Caco-2 (cell line): Measurements from ENCODE around the gene ZNF280C. TPM values are rescaled to one million over a fixed set of nuclear protein-coding genes. Genes with fewer than 3 reads are reported as not detected.

Experiments used
- BruUV-seq: library from RNA; stranded (reverse); fragments of 400-500 nt; replicated peaks from 2 replicates; lab custom pipeline; 2021; lab: Mats Ljungman, UMichigan
- CTCF ChIA-PET: fragments of 300-600 bp; sonication (Branson Sonifier 250); formaldehyde crosslinking; loops from one replicate; lab custom pipeline; 2022; ENCODE audit warnings: antibody characterized with exemption; lab: Charles Lee
- POLR2A ChIA-PET: fragments of 300-600 bp; sonication (Branson Sonifier 250); formaldehyde crosslinking; loops from one replicate; lab custom pipeline; 2022; ENCODE audit warnings: antibody characterized with exemption; lab: Charles Lee
- DNase-seq, 2 experiments: peaks; one replicate each; pipeline versions ENCODE4 v3.0.0 to v3.0.0-alpha.2; 2020 to 2022
- H3K27me3 ChIP-seq: replicated peaks from 2 replicates; pipeline ENCODE4 v1.6.0; 2011; ENCODE audit warnings: low read length; ENCODE audit not compliant: control insufficient read depth, insufficient read depth
- H3K36me3 ChIP-seq: 2 replicates; pipeline ENCODE4 v1.5.1; 2011; ENCODE audit warnings: low read length; ENCODE audit not compliant: control insufficient read depth, insufficient read depth
- H3K4me1 ChIP-seq: fragments of 250-450 bp; sonication (Bioruptor Pico); 2 replicates; pipeline ENCODE4 v1.5.1; 2020; ENCODE audit warnings: mild to moderate bottlenecking
- H3K4me3 ChIP-seq: 2 replicates; pipeline ENCODE4 v1.5.1; 2011; ENCODE audit warnings: low read depth, mild to moderate bottlenecking, control low read depth, low read length
- H3K9me3 ChIP-seq: fragments of 250-450 bp; sonication (Bioruptor Pico); 2 replicates; pipeline ENCODE4 v1.5.1; 2020; ENCODE audit warnings: mild to moderate bottlenecking, moderate library complexity
- H3K27ac Mint-ChIP-seq: one replicate; pipeline ENCODE4 v1.8.0; 2022; ENCODE audit warnings: mixed read lengths; ENCODE audit not compliant: unreplicated experiment
- H3K27me3 Mint-ChIP-seq: one replicate; pipeline ENCODE4 v1.8.0; 2022; ENCODE audit warnings: mixed read lengths; ENCODE audit not compliant: insufficient read depth, unreplicated experiment
- H3K36me3 Mint-ChIP-seq: one replicate; pipeline ENCODE4 v1.8.0; 2022; ENCODE audit warnings: mild to moderate bottlenecking, mixed read lengths; ENCODE audit not compliant: insufficient read depth, unreplicated experiment
- H3K4me1 Mint-ChIP-seq: one replicate; pipeline ENCODE4 v1.8.0; 2022; ENCODE audit warnings: low read depth, mixed read lengths; ENCODE audit not compliant: unreplicated experiment
- H3K4me3 Mint-ChIP-seq: one replicate; pipeline ENCODE4 v1.8.0; 2022; ENCODE audit warnings: mild to moderate bottlenecking, moderate library complexity, mixed read lengths; ENCODE audit not compliant: unreplicated experiment
- H3K9me3 Mint-ChIP-seq: one replicate; pipeline ENCODE4 v1.8.0; 2022; ENCODE audit warnings: mixed read lengths; ENCODE audit not compliant: unreplicated experiment
- CTCF ChIP-seq, 2 experiments: fragments of 200-600 bp in 1 of 2; IDR thresholded peaks; 1 replicate in 1 of 2; 2 replicates in 1 of 2; pipeline versions ENCODE4 v1.5.1 to v1.8.0; 2011 to 2022; ENCODE audit warnings: antibody characterized with exemption in 1 of 2, control low read depth in 1 of 2, inconsistent platforms in 1 of 2, low read depth in 1 of 2, low read length in 1 of 2, mild to moderate bottlenecking in 1 of 2, moderate library complexity in 1 of 2; ENCODE audit not compliant: insufficient read depth in 1 of 2, severe bottlenecking in 1 of 2, unreplicated experiment in 1 of 2
- intact Hi-C: fragments of 100-400 bp; cut with micrococcal nuclease; formaldehyde crosslinking; loops from one replicate; pipeline ENCODE4 v1.10.0; 2022; ENCODE audit not compliant: unreplicated experiment
- total RNA-seq: library from RNA; stranded (reverse); gene quantifications from 2 replicates; pipeline ENCODE4 v1.2.3, GENCODE V29; 2022

Gene ZNF280C
- total RNA-seq, 1 experiment from 2014 or later, result 6.4 TPM

- Histone ChIP-seq H3K36me3 (no peaks in the 10 kb centered on the region), H3K27me3 (no peaks in the 10 kb centered on the region), H3K4me3 (peak within 1 kb of the TSS; percentile 81), H3K4me1 (no peaks in the 10 kb centered on the region), H3K9me3 (no peaks in the 10 kb centered on the region)
- no peaks in the 10 kb centered on the region for H3K27me3 Mint-ChIP-seq
- BruUV-seq, result no TSS peak
- intact Hi-C loops, result loop anchor here (5.0 kb wide), 1 partner anchor 101 kb away; the partner anchor contains the start of gene ZNF280C
- POLR2A ChIA-PET, result interaction anchor here (0.9 to 1.2 kb wide), 3 partner anchors 94 to 260 kb away, joined by 3 to 6 read pairs (median 5); partner anchors contain the start of genes SLC25A14 and UTP14A
- DNase-seq, result peak; percentile 92 to 94
- TF ChIP-seq CTCF (IDR thresholded peaks at IDR 0.05; ENCODE audit: insufficient read depth in 1 of 2, low read depth in 1 of 2, low read length in 1 of 2, severe bottlenecking in 1 of 2, unreplicated experiment in 1 of 2), result no peak
- H3K27ac Mint-ChIP-seq, result peak within 1 kb of the TSS; percentile 95
- H3K4me3 Mint-ChIP-seq, result peak within 1 kb of the TSS; percentile 88
- H3K9me3 Mint-ChIP-seq, result no peaks in the 10 kb centered on the region
- H3K36me3 Mint-ChIP-seq, result peaks cover 22% of the 10 kb centered on the region
- H3K4me1 Mint-ChIP-seq, result no peaks in the 10 kb centered on the region
- CTCF ChIA-PET, result interaction anchor here (0.6 kb wide), 2 partner anchors 26 to 53 kb away, joined by 3 to 4 read pairs; no protein-coding TSS in a partner anchor
Observed at GRCh38 chrX:130165703-130166502, 102.8 kb downstream of the ZNF280C start, which contains the start of gene AIFM1. AIFM1 (minus strand) TSS chrX:130165841; CDS start chrX:130165656, 185 bp downstream.

GRCh38 chrX:130165181-130165702, 103.5 kb downstream of the ZNF280C start:
- H3K4me3 ChIP-seq, result peak overlapping the region; percentile 81
- H3K27me3 ChIP-seq, result no peaks in the 10 kb centered on the region
- peak overlapping the region; percentile 95 for H3K27ac Mint-ChIP-seq
- TF ChIP-seq CTCF (IDR thresholded peaks at IDR 0.05; ENCODE audit: insufficient read depth in 1 of 2, low read depth in 1 of 2, low read length in 1 of 2, severe bottlenecking in 1 of 2, unreplicated experiment in 1 of 2), result no peak
- no peaks in the 10 kb centered on the region for H3K36me3 ChIP-seq
- intact Hi-C loops, result loop anchor here (5.0 kb wide), 1 partner anchor 102 kb away; the partner anchor contains the start of gene ZNF280C
- ChIA-PET POLR2A (interaction anchor here (0.9 to 1.2 kb wide), 3 partner anchors 93 to 259 kb away, joined by 3 to 6 read pairs (median 5); partner anchors contain the start of genes SLC25A14 and UTP14A), CTCF (interaction anchor here (0.6 kb wide), 1 partner anchor 27 kb away, joined by 3 read pairs; no protein-coding TSS in a partner anchor)
- H3K9me3 Mint-ChIP-seq, result no peaks in the 10 kb centered on the region
- no peaks in the 10 kb centered on the region for H3K27me3 Mint-ChIP-seq
- H3K36me3 Mint-ChIP-seq, result peaks cover 22% of the 10 kb centered on the region
- no peaks in the 10 kb centered on the region for H3K9me3 ChIP-seq
- no peaks in the 10 kb centered on the region for H3K4me1 Mint-ChIP-seq
- DNase-seq, result no peak
- BruUV-seq, result TSS peak; percentile 70
- no peaks in the 10 kb centered on the region for H3K4me1 ChIP-seq
- H3K4me3 Mint-ChIP-seq, result peak overlapping the region; percentile 88

GRCh38 chrX:130163398-130163797, 105.3 kb downstream of the ZNF280C start:
- BruUV-seq, result no TSS peak
- H3K36me3 Mint-ChIP-seq, result peaks cover 22% of the 10 kb centered on the region
- ChIA-PET CTCF (no interaction called here), POLR2A (no interaction called here)
- no peaks in the 10 kb centered on the region for H3K27me3 ChIP-seq
- DNase-seq, result no peak
- no peaks in the 10 kb centered on the region for H3K36me3 ChIP-seq
- TF ChIP-seq CTCF (IDR thresholded peaks at IDR 0.05; ENCODE audit: insufficient read depth in 1 of 2, low read depth in 1 of 2, low read length in 1 of 2, severe bottlenecking in 1 of 2, unreplicated experiment in 1 of 2), result no peak
- no peaks in the 10 kb centered on the region for H3K27me3 Mint-ChIP-seq
- no peaks in the 10 kb centered on the region for H3K4me1 ChIP-seq
- no peaks in the 10 kb centered on the region for H3K9me3 Mint-ChIP-seq
- no peaks in the 10 kb centered on the region for H3K4me1 Mint-ChIP-seq
- H3K4me3 ChIP-seq, result no peak overlapping the region
- no peak overlapping the region for H3K27ac Mint-ChIP-seq
- H3K4me3 Mint-ChIP-seq, result no peak overlapping the region
- intact Hi-C loops, result no loop called here
- H3K9me3 ChIP-seq, result no peaks in the 10 kb centered on the region
